HG02763 (cell line): ENCODE data around the gene GPC3.
"Not testable (repeated sequence)": the region's sequence is repeated elsewhere in the genome, so short reads cannot be mapped to it uniquely, and the experiment has no call there.

Experiments
- ATAC-seq: cut with Tn5 transposase; IDR thresholded peaks from one replicate; pipeline ENCODE4 v1.9.1; 2021; ENCODE audit warnings: mild to moderate bottlenecking, moderate library complexity; ENCODE audit not compliant: unreplicated experiment

GPC3 gene

DNA sequence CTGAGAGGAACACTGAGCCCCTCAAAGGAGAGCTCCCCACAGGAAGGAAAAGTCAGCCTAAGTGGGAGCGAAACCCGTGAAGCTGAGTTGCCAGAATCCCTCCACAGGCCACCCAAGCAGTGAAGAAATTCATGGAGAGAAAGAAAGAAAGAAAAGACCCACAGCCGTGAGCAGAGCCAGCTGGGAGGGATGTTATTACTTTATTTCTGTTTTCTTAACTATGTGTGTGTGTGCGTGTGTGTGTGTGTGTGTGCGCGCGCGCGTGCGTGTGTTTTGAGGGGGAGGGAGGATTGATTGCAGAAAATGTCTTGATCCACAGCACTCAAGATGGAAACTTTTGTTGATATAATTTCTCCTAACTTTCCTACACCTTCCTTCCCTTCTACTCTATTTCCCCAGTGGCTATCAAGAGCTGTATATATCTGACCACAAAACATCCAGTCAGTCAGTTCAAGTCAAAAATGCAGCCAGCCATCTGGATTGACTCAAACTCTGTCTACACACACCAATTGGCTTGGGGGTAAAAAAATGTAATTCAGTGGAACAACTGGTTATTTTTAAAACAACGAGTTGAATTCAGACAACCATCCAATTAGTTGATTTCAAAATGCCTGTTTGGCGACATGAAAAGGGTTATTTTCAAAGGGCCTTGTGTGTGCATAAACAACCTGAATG lies 13.8 kb upstream of the GPC3 start:
- no peak for ATAC-seq

DNA sequence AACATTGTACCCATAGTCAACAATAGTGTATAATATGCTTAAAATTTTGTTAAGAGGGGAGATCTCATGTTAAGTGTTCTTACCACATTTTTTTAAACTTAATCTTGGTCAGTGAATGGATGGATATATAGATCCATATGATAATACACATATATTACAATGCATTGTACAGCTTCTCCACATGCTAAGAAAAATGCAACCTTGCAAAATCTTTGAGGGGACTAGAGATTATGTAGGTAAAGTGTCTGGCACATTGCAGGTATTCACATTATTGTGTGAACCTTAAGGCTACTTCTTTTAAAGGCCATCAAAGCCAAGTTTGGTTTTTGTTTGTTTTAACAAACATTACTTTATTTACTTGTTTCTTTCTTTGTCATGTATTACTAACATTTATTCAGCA lies 10.4 kb upstream of the GPC3 start:
- no peak for ATAC-seq

DNA sequence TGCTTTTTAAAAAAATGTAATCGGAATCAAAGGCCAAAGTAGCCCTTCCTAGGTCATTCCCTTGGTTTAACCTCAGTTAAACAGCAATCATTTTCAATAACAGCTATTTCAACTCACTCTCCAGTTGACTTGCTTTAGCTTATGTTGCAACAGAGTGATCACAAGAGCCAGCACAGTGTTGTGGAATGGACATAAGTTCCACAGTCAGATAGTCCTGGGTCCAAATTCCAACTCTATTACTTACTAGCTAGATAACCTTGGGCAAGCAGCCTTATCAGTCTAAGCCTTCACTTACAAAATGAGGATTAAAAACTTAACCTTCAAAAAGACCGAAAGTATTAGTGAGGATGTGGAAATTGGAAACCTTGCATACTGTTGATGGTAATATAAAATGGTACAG lies 9.2 kb upstream of the GPC3 start:
- ATAC-seq, result no peak

DNA sequence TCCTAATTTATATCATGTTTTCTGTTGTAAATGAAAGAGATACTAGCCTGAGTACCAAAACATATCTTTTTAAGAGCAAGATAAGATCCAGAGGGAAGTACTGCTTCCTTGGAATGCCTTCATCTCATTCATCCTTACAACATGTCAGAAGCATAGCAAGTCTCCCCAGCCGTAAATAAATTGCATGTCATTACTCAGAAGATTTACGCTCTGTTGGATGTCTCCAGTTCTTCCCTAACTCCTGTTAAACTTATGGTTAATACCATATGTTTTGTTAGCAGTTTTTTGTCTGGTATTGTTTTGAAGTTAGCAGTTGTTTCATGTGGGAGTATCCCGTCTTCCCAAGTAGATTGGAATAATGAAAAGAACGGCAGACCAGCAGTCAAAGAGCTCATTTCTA lies 7.5 kb upstream of the GPC3 start:
- ATAC-seq, result no peak

DNA sequence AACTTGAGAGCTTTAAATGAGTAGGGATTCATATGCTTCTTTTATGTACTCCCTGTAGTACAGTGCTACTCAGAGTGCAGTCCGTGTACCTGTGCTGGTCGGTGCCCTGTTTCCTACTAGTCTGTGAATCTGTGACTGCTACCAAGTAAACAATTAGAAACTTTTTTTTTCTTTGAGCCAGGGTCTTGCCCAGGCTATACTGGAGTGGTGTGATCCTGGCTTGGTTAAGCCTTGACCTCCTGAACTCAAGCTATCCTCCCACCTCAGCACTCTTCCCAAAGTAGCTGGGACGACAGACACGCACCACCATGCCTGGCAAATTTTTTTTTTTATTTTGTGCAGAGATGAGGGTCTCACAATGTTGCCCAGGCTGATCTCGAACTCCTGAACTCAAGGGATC lies 6.4 kb upstream of the GPC3 start:
- no peak for ATAC-seq

DNA sequence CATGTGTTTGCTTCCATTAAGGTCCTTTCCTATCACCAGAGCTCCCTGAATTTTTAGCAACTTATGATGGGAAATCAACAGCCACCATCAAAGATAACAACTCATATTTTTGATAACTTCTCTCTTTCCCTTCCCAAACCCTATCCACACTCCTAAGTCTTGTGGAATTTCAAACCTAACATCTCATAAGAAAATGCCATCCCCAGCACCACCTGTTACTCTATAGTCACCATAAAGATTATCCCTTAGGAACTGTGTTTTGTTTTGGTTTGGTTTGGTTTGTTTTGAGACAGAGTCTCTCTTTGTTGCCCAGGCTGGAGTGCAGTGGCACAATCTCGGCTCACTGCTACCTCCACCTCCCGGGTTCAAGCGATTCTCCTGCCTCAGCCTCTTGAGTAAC lies 5.7 kb upstream of the GPC3 start:
- ATAC-seq, result not testable (repeated sequence)

DNA sequence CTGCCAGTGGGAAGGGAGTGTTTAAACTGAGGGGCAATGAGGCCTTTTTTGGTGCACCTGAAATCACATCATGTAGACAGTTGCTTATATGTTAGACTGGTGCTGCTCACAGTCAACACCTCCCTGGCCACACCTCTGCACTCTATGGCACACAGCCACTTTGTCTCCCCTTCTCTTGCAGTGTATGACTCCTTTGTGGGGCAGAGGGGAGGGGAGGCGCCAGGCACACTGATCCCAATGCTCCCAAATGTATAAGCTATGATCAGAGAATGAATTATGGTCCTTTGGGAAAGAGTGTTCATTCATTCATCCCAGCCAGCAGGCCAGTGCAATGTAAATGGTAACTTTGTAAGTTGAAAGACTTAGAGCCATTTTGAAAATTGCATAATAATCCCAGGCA lies 4.6 kb upstream of the GPC3 start:
- no peak for ATAC-seq

DNA sequence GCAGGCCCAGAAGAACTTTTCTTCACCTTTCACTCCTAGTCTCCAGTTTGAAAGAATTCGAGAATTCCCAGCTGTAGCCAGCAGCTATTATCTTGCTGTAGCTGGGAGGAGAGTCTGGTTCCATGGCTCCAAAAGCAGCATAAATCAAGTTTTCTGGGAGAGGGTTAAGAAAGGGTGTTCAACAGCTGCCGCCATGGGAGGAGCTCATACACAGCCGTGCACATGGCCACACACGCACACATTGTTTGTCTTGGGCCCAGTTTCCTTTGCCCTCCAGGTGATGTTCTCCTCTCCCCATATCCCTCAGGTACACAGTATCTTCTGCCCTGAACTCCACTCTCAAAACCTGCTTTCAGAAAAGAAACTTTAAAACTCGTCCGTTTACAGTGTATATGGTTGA lies 4.1 kb upstream of the GPC3 start:
- ATAC-seq, result no peak

DNA sequence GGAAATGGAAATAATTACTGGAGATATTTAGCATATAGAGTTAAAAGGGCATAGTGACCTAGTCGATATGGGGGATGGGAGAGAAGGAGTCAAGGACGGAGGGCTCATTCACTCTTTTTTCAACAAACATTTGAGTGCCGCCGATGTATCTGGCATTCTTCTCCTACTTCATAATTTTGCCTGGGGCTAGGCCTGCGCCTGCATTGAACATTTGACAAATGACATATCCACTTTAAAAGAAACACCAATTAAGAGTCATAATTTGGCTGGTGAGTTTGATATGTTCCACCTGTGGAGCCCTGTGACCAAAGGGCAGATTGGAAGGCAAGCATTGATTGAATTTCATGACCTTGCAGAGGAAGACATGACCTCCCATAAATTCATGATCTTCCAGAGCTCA lies 2.6 kb upstream of the GPC3 start:
- ATAC-seq, result no peak

DNA sequence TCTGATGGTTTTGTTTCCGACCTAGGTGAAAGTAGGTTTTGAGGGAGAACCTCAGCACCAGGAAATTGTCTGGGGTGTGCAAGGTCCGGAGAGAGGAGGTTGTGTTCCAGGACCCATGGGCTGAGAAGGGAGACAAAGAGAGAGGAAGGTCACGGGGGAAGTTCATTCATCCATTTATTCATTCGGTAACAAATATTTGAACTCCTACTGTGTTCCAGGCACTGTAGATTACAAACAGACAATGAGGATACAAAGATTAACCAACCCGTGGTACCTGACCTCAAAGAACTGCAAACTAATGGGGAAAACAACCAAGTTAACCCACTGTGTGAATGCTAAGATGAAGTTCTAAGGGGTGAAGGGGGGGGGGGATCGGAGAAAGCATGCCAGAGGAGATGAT lies 1.8 kb upstream of the GPC3 start:
- no peak for ATAC-seq

DNA sequence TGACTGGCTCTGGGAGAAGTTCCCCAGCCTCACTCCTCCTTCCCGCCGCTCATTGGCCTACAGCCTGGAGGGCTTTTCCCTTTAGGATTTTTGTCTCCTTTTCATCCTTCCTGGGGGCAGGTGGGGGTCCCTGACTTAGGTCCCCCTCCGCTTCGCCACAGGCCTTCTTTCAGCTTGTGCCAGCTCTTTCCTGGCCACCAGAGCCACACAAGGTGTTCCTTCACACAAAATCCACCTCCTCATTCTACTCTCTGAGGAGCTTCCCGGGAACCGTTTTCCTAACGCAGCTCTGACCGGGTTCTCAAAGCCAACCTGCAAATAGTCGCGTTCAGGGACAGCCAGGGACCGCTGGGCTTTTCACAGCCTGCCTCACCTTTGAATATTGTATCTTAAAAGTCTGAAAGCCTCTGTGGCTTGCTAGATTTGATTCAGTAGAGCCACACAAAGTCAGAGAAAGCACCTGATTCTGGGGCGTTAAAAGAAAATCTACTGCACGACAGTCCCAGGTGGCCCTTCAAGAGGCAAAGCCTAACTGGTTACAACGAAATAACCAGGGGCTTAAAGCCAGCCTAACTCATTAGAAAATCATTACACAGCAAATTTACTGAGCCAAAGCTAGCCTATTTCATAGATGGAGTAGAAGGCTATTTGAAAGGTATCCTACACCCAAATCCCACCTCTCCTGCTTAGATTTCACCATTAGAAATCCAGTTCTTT lies 731 bp upstream of the GPC3 start:
- no peak for ATAC-seq

DNA sequence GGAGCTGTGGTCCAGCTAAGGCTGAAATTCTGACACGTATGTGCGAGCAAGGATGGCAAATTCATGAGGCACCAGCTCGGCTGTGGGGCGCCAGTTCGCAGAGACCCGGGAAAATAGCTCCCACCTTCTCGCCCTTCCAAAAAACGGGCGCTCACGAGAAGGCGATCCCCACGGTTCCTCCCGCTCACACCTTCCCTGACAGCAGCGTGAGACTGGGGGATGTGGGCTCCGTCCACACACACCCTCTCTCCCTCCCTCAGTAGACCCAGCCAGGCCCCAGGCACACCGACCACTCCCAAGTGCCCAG lies 584 bp downstream of the GPC3 start:
- no peak for ATAC-seq

DNA sequence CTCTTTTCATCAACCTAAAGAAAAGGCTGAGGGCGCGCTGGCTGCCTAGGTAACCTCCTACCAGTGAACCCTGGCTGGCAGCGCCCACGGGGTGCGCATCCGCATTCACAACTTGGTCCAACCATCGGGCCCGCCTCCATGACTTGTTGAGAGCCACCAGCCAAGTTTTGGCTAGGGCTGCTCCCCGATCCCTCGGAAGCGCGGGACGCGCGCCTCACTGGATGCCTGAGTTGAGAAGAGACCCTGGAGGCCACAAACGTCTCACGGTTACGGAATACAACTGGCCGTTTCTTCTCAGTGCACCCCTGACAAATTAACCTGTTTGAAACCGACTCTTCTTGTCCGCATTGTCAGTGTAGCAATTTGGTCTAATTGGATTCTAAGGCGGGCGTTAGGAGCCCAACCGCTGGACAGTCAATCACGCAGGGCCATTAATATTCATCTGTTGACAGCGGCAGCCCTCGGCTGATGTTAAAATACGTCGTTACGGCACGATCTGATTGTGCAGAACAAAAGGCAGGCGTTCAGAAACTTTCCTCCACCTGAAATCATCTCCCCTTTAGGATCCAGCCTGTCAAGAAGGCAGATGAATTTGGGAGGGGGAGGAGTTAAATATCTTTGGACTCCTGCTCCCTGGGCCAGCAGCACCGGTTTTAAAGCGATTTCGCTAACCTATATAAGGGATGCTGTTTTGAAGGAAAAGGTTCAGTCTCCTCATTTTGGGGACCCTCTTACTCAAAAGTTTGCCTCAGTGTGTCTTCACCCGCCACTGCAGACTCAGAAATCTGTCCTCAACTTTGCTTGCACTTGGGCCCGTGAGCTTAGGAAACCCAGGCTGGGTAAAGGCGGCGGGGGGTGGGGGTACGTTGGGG lies 1.2 kb downstream of the GPC3 start:
- ATAC-seq, result no peak

DNA sequence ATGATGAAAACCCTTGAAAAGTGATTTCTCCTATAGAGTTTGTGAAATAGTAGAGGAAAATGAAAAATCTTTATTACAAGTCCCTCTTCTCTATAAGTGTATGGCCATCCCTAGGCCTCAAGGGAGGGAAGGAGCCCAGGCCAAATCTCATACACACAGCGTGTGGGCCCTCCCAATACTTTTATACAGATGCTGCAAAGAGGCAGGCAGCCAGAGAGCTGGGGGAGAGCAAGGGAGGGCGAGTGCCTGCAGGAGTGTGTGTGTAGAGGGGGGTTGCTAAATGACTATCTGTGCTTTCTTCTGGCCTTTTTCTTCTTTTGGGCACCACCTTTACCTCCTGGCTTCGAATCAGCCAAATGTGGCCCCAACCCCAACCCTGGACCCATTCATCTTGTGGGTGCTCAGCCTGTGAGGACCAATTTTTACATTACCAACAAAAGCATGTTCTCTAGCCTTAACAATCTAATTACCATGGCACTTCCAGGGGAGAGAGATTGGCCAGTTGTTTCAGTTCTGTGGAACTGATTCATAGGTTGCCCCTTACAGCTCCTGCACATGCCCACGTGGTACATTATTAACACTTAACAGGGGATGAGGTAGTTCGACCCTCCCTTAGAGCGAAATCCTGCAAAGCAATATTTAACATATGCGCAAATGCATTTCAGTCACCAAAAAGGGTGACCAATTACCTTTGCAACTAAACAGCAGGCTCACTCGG lies 2.0 kb downstream of the GPC3 start:
- ATAC-seq, result no peak

DNA sequence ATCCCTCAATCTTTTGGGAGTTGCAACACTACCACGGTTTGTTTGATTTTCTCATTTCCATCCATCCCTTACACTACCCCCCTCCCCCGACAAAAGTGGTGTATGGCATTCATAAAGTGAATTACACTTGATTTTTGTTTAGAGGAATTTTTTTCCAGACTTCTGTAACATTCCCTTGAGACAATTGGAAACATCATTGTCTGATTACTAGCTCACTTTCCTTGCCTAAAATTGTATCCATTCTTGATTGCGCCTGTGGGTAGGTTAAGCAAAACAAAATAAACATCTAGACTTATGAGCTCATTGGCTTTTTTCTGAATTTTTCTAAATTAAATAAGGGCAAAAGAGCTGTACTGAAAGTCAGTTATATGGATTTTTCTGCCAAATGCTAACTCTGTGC lies 3.5 kb downstream of the GPC3 start:
- no peak for ATAC-seq

DNA sequence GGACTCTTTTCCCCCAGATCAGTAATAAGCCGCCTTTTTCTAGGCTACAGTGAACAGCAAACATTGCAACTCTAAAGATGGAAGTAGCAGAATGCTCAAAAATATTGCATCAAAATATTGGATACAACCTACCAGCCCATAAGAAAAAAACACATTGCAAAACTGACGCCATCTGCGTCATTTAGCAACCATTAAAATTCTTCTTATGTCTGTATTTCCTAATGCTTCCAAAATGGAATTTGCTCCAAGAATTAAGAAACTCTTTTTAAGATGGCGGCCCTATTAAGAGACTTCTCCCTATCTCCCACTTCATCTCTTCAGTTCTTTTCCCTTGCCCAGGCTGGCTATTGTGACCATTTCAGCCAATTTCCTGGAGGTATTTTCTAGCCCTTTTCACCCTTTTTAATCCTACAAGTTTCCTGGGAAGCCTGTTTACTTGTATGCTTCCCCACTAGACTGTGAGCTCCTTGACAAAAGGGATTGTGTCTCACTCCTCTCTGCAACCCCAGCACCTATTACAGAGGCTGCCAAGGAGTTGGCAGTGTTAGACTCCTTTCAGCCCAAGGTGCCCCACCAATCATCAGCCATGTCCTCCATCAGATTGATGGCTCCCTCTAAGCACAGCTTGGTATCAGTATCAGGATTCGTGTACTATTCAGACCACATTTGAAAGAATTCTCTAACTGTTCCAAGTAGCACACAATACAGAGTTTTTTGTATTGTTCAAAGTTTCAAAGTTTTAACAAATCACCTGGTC lies 4.4 kb downstream of the GPC3 start:
- ATAC-seq, result no peak

DNA sequence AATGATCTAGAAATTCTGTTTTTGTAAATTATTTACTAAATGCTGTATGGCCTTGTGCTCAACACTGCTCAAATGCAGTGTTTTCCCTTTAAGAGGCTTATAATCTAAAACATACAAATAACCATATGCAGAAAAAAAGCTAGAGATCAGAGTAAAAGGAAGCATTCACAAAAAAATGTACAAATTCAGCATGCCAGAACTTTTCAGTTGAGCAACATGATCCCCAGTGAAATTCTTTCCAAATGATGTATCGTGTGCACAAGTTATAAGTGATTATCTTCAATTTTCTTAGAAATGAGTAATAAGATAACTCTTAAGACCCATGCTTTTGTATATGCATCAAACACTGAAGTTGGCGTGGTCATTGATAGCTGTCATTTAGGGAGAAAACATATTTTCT lies 5.0 kb downstream of the GPC3 start:
- ATAC-seq, result no peak

DNA sequence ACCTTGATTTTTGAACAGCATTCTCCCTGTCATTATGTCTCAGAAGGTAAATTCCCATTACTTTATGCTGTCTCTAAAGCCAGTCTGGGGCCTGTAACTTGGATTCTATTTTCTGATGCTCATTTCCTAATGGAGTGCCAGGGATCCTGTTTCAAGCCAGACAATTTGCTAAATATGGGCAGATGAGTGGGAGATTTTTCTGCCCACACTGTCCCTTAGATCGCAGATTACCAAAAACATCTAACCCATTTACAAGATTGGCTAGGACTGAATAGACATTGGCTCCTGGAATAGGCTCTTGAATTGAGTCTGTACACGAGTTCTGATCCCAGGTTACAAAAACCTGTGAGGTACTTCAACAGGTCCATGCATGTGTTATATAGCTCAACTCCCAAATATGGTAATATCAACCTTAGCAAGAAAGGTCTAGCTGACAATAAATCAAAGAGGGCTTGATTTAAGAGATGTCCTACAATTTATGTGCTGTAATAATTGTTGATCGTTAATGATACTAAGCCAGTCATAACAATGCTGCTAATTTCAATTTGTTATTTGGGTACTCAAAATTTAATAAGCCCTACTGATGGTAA lies 5.7 kb downstream of the GPC3 start:
- no peak for ATAC-seq

DNA sequence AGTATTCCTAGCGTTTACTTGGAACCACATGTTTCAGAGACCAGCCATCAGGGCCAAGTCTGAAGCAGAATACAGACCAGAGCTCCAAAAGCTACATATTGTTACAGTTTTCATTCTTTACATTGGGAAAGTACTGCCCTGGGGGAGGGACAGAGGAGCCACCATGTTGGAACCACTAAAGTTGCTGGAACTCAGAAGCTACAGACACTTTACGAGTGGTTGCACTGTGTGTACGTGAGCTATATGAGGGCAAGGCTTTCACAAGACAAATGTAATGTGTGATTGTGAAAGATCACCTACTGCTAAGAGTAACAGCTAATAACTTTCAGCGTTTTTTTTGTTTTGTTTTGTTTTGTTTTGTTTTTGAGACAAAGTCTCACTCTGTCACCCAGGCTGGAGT lies 11.7 kb downstream of the GPC3 start:
- ATAC-seq, result no peak

DNA sequence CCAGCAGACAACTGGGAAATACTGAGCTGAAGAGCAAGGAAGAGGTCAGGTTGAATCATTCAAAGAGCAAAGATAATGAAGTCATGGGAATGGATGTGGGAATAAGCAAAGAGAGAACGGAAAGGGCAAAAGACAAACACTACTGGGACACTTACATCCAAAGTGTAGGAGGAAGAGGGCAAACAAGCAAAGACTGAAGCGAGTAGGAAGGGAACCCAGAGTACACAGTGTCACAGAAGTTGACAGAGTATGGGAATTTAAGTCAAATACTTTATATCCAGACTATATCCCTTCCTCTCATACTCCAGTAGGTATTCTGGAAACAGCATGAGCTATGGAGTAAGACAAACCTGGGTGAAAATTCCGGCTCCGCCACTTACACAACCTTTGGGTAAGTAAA lies 12.5 kb downstream of the GPC3 start:
- ATAC-seq, result no peak
